Measurements from ENCODE around the gene ZBTB7A. TPM values are rescaled to one million over a fixed set of nuclear protein-coding genes. Genes with fewer than 3 reads are reported as not detected.
"Not testable (repeated sequence)": the region's sequence is repeated elsewhere in the genome, so short reads cannot be mapped to it uniquely, and the experiment has no call there.

The ZBTB7A gene
- total RNA-seq, 2 donors from 2014 or later, result 30.9 to 31.3 TPM

- ATAC-seq (no peak), DNase-seq (no peak)
- intact Hi-C loops (cut with DNase I), result no loop called here
- no peak for TF ChIP-seq POLR2A (IDR thresholded peaks at IDR 0.05)
- TF ChIP-seq, protein P1, sequence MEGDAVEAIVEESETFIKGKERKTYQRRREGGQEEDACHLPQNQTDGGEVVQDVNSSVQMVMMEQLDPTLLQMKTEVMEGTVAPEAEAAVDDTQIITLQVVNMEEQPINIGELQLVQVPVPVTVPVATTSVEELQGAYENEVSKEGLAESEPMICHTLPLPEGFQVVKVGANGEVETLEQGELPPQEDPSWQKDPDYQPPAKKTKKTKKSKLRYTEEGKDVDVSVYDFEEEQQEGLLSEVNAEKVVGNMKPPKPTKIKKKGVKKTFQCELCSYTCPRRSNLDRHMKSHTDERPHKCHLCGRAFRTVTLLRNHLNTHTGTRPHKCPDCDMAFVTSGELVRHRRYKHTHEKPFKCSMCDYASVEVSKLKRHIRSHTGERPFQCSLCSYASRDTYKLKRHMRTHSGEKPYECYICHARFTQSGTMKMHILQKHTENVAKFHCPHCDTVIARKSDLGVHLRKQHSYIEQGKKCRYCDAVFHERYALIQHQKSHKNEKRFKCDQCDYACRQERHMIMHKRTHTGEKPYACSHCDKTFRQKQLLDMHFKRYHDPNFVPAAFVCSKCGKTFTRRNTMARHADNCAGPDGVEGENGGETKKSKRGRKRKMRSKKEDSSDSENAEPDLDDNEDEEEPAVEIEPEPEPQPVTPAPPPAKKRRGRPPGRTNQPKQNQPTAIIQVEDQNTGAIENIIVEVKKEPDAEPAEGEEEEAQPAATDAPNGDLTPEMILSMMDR (IDR thresholded peaks at IDR 0.05), result no peak
- Histone ChIP-seq H3K4me3 (no peak overlapping the region), H3K4me1 (peaks cover 76% of the 10 kb centered on the region), H3K27me3 (no peaks in the 10 kb centered on the region), H3K27ac (peak overlapping the region in 3 of 4 donors; percentile 43 to 85 (median 52)), H3K36me3 (replicated peaks in 1 of 2; ENCODE audit: insufficient read depth in 1 of 2, low read depth in 2 of 2) (no peaks in the 10 kb centered on the region), H3K9me3 (no peaks in the 10 kb centered on the region)
- WGBS, 2 donors, result 78 to 89% methylated on average over 10 to 20 of the region's 20 CpGs
Measured at GRCh38 chr19:4013886-4014540, 52.7 kb downstream of the ZBTB7A start.

GRCh38 chr19:4012975-4013634 is 53.6 kb downstream of the ZBTB7A start:
- Histone ChIP-seq H3K4me1 (peaks cover 85% of the 10 kb centered on the region), H3K27me3 (no peaks in the 10 kb centered on the region), H3K9me3 (no peaks in the 10 kb centered on the region), H3K4me3 (no peak overlapping the region), H3K36me3 (replicated peaks in 1 of 2; ENCODE audit: insufficient read depth in 1 of 2, low read depth in 2 of 2) (no peaks in the 10 kb centered on the region), H3K27ac (peak overlapping the region in 3 of 4 donors; percentile 65 to 85 (median 80))
- WGBS, 2 donors, result 86 to 92% methylated on average over 5 to 31 of the region's 33 CpGs
- intact Hi-C loops (cut with DNase I), result no loop called here
- no peak for ATAC-seq
- no peak for DNase-seq
- no peak for TF ChIP-seq POLR2A (IDR thresholded peaks at IDR 0.05)
- TF ChIP-seq, protein P1 (IDR thresholded peaks at IDR 0.05), result no peak

DNA sequence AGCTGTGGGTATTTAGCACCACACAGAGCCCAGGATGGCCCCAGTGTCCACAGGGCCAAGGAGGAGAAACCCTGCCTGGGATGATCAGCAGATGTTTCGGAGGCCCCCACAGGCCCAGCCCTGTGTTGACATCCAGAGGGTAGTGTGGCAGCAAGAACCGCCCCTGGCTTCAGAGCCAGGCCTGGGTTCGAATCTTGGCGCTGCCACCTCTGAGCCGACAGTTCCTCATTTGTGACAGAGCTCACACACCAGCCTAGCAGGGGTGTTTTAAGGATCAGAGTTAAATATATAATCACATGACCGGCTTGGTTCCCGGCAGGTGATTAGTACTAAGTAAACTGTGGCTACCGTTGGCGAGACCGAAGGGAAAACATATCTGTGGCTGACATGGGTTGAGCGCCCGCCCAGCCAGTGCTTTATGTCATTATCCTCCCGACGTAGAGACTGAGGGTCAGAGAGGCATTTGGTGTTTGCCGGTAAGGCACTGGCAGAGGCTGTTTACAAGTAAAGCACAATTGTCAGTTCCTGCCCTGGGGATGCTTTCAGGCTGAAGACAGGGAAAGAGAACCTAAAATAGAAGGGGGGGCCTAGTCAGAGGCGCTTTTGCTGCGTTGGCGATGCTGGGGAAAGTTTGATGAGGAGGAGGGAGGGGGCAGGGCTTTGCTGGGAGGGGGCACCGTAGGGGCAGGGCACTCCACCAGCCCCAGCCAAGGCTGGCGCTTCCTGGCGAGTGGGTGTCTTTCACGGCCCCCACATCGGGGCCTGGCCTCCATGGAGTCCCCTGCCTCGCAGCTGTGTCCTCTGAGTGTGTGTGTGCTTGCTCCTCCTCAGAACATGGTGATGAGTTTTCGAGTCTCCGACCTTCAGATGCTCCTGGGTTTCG is 54.4 kb downstream of the ZBTB7A start:
- H3K4me1 ChIP-seq, result peaks cover 85% of the 10 kb centered on the region
- H3K27ac ChIP-seq, result peak overlapping the region; percentile 65 to 85 (median 72)
- DNase-seq (peak; percentile 76 to 90 (median 86)), ATAC-seq (peak; percentile 53)
- WGBS, 2 donors, result 37 to 39% methylated on average over 22 to 27 of the region's 27 CpGs
- intact Hi-C loops (cut with DNase I), result no loop called here
- peak in 2 of 3 donors; percentile 47 to 53 for TF ChIP-seq POLR2A (IDR thresholded peaks at IDR 0.05)
- TF ChIP-seq, protein P1 (IDR thresholded peaks at IDR 0.05), result no peak
- no peak overlapping the region for H3K4me3 ChIP-seq
- no peaks in the 10 kb centered on the region for H3K27me3 ChIP-seq
- no peaks in the 10 kb centered on the region for H3K36me3 ChIP-seq (replicated peaks in 1 of 2; ENCODE audit: insufficient read depth in 1 of 2, low read depth in 2 of 2)
- no peaks in the 10 kb centered on the region for H3K9me3 ChIP-seq

DNA sequence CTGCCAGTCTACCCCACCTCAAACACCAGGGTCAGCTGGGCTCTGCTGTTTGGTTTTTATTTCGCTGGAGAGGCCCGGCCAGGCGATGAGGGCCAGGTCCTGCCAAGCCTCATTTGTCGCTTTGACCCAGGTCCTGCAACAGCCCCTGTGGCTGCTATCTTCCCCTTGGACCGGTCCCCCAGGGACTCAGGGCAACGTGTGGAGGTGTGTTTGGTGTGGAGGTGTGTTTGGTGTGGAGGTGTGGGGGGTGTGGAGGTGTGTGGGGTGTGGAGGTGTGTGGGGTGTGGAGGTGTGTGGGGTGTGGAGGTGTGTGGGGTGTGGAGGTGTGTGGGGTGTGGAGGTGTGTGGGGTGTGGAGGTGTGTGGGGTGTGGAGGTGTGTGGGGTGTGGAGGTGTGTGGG is 55.3 kb downstream of the ZBTB7A start:
- peaks cover 85% of the 10 kb centered on the region for H3K4me1 ChIP-seq
- H3K36me3 ChIP-seq (replicated peaks in 1 of 2; ENCODE audit: insufficient read depth in 1 of 2, low read depth in 2 of 2); H3K4me3 ChIP-seq; DNase-seq; intact Hi-C loops (cut with DNase I); ATAC-seq; H3K9me3 ChIP-seq; H3K27me3 ChIP-seq: not testable (repeated sequence)
- 36 to 37% methylated on average over 6 of the region's 6 CpGs for WGBS, 2 donors
- peak overlapping the region in 3 of 4 donors; percentile 62 to 91 (median 91) for H3K27ac ChIP-seq

DNA sequence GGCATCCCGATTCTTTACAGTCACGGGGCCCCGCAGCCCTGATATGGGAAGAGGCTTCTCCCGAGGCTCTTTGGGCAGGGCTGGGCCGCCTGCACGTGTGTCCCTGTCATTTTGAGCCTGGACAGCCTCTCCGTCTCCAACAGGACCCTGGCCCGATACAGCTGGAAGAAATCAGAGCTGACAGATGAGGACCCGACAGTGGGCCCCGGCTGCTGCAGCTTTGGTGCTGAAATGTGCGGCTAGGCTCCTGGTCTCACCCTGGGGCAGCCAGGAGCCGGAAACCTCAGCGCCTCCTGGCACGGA is 55.9 kb downstream of the ZBTB7A start:
- peaks cover 81% of the 10 kb centered on the region for H3K4me1 ChIP-seq
- no peaks in the 10 kb centered on the region for H3K36me3 ChIP-seq (replicated peaks in 1 of 2; ENCODE audit: insufficient read depth in 1 of 2, low read depth in 2 of 2)
- H3K27me3 ChIP-seq, result no peaks in the 10 kb centered on the region
- ATAC-seq, result no peak
- DNase-seq, result no peak
- no peak for TF ChIP-seq POLR2A (IDR thresholded peaks at IDR 0.05)
- TF ChIP-seq, protein P1 (IDR thresholded peaks at IDR 0.05), result no peak
- H3K9me3 ChIP-seq, result no peaks in the 10 kb centered on the region
- 54 to 58% methylated on average over 5 to 14 of the region's 14 CpGs for WGBS, 2 donors
- H3K4me3 ChIP-seq, result no peak overlapping the region
- peak overlapping the region; percentile 27 to 91 (median 76) for H3K27ac ChIP-seq
- intact Hi-C loops (cut with DNase I), result no loop called here
